Measurements from ENCODE around the gene CD58. TPM values are rescaled to one million over a fixed set of nuclear protein-coding genes. Genes with fewer than 3 reads are reported as not detected.

CD58 gene
- total and polyA plus RNA-seq, 12 donors: 6.3 to 43.6 (median 12.5) TPM

DNA sequence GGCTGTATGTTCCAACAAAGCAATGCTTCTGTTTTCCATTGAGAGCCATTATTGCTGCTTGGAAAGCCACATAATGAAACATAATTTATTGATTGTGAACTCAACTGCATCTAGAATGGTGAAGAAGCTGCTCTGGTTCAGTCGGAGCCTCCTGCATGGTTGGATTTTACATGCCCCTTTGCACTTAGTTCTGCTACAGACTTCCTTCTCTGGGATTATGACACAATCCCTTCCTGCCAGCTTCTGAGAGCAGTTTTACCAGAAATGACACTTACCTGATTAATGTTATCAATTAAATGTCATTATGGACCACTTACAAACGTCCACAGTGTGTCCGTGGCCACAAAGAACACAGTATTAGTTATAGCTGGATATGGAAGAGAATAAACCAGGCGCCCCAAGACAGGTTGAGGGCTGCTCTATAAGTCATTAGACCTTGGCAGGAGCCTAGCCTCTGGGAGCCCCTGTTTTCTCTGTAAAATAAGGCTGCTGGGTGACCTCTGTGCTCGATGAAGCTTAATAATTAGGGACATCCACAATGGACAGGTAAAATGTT, 7.0 kb upstream of the CD58 start:
- intact Hi-C loops (cut with DNase I): loop anchor here in 1 of 2 donors (5.0 kb wide), 1 partner anchor 94 kb away; no protein-coding TSS in a partner anchor
- TF ChIP-seq POLR2A (IDR thresholded peaks at IDR 0.05): no peak
- TF ChIP-seq, protein P1, sequence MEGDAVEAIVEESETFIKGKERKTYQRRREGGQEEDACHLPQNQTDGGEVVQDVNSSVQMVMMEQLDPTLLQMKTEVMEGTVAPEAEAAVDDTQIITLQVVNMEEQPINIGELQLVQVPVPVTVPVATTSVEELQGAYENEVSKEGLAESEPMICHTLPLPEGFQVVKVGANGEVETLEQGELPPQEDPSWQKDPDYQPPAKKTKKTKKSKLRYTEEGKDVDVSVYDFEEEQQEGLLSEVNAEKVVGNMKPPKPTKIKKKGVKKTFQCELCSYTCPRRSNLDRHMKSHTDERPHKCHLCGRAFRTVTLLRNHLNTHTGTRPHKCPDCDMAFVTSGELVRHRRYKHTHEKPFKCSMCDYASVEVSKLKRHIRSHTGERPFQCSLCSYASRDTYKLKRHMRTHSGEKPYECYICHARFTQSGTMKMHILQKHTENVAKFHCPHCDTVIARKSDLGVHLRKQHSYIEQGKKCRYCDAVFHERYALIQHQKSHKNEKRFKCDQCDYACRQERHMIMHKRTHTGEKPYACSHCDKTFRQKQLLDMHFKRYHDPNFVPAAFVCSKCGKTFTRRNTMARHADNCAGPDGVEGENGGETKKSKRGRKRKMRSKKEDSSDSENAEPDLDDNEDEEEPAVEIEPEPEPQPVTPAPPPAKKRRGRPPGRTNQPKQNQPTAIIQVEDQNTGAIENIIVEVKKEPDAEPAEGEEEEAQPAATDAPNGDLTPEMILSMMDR (IDR thresholded peaks at IDR 0.05): no peak
- H3K27me3 ChIP-seq: no peaks in the 10 kb centered on the region
- H3K9me3 ChIP-seq (replicated peaks in 1 of 3): no peaks in the 10 kb centered on the region
- no peak overlapping the region for H3K27ac ChIP-seq
- H3K4me1 ChIP-seq (replicated peaks in 1 of 2): no peaks in the 10 kb centered on the region
- DNase-seq: no peak
- no peaks in the 10 kb centered on the region for H3K36me3 ChIP-seq (replicated peaks in 1 of 2)
- H3K4me3 ChIP-seq: no peak overlapping the region
- 75 to 86% (median 80%) methylated on average over 5 of the region's 5 CpGs for WGBS, 4 donors

DNA sequence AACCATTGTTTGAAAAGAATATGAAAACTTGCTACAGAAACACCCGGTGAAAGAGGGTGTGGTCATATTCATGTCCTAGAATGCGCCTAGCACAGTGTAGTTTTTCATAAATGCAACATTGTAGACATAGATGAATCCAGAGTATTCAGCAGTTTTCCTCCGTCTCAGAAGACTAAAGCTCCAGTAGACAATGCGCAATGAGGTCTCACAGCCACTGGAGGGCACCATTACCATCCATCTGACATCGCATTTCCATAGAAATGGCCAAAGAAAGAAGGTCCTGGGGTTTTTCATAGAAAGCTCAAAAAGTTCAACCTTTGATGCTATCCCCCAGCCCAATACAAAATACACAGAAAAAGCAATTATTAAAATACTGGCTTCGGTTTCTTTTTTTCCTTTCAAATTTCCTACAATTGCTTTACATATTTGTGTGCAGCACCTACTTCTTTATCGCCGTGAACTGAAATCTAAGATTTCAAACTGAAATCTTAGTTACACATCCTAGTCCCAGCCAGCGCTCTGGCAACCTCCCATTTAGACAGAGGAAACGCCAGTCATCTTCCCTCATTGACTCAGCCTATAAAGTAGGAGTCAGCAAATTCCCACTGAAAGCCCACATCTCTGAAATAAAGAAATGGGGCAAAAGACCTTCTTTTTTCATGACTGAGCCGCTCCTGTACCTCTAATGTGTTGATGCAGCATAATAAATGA, 3.9 kb upstream of the CD58 start:
- H3K36me3 ChIP-seq (replicated peaks in 1 of 2): no peaks in the 10 kb centered on the region
- H3K4me3 ChIP-seq: no peak overlapping the region
- H3K27me3 ChIP-seq: no peaks in the 10 kb centered on the region
- peaks cover 0 to 4% of the 10 kb centered on the region in 2 donors for H3K4me1 ChIP-seq (replicated peaks in 1 of 2)
- peak; percentile 51 to 88 (median 72) for DNase-seq
- no peaks in the 10 kb centered on the region for H3K9me3 ChIP-seq (replicated peaks in 1 of 3)
- H3K27ac ChIP-seq: no peak overlapping the region
- WGBS, 4 donors: 29 to 30% (median 29%) methylated on average over 11 of the region's 11 CpGs
- intact Hi-C loops (cut with DNase I): loop anchor here in 1 of 2 donors (2.0 to 5.0 kb wide), 2 partner anchors 22 to 98 kb away; no protein-coding TSS in a partner anchor
- no peak for TF ChIP-seq POLR2A (IDR thresholded peaks at IDR 0.05)
- TF ChIP-seq, protein P1 (IDR thresholded peaks at IDR 0.05): peak; percentile 76 to 88 (median 86)

DNA sequence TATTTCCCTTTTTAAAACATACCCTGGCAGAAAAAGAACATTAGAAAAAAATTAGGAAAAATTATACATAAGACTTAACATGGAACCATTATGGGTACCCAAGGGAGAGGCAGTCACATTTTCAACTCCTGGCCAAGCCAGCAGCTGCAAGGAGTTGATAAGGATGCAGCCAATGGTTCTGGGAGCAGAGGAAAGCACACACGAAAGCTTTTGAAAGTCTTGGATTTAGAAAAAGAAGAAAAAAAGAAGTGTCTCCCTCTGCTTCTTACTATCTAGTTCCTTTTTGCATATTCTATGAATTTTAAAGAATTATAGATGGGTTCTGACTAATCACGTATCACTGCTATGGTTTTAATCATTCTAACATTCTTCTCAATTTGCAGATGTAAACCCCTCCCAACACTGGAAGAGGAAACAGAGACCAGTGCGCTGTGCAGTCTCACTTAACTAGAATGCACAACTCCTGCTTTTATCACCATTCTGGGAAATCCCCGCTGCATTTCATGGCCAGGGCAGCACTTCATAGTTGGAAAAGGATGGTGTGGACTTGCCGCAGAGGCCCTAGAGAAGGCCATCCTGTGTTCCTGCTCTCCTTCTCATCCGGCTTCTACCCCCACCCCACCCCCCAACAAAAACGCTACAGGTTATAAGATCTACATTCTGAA, 2.7 kb upstream of the CD58 start:
- TF ChIP-seq, protein P1 (IDR thresholded peaks at IDR 0.05): no peak
- no peak for TF ChIP-seq POLR2A (IDR thresholded peaks at IDR 0.05)
- intact Hi-C loops (cut with DNase I): loop anchor here in 1 of 2 donors (2.0 kb wide), 1 partner anchor 23 kb away; no protein-coding TSS in a partner anchor

DNA sequence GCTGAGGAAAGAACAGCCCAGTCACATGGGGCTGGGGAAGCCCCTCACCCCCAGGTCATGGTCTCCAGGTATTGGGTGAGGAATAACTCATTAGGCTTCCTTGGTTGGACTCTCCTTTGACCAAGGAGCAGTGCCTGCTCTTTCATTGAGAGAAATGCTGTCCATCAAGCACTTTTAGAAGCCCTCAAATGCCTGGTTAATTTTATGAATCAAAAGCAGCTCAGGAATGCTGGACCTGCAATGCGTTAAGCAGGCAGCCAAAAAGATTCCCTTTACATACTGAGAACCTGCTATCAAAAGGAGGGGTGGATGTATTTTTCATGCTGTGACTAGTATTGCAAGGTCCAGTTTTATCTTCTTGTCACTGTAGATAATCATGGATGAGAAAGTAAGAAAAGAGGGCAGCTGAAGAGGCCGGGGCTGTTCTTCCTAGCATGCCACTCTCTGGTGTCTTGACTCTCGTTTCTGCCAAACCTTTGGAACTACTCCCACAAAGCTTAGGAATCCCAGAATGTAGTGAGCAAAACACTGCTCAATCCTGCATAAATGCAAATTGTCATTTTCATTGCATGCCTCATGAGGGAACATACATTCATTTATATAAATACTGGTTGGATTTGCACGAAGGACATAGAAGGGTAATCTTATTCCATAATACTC, 2.1 kb upstream of the CD58 start:
- Histone ChIP-seq H3K9me3 (replicated peaks in 1 of 3) (no peaks in the 10 kb centered on the region), H3K4me1 (replicated peaks in 1 of 2) (peaks cover 0 to 4% of the 10 kb centered on the region in 2 donors), H3K27ac (no peak overlapping the region), H3K36me3 (replicated peaks in 1 of 2) (no peaks in the 10 kb centered on the region), H3K27me3 (no peaks in the 10 kb centered on the region), H3K4me3 (no peak overlapping the region)
- TF ChIP-seq POLR2A (IDR thresholded peaks at IDR 0.05): no peak
- TF ChIP-seq, protein P1 (IDR thresholded peaks at IDR 0.05): no peak
- 67 to 89% (median 84%) methylated on average over 4 of the region's 4 CpGs for WGBS, 4 donors
- DNase-seq: no peak
- intact Hi-C loops (cut with DNase I): no loop called here

More for the DNA sequence above, 2.7 kb upstream of the CD58 start:
- H3K9me3 ChIP-seq (replicated peaks in 1 of 3): no peaks in the 10 kb centered on the region
- no peaks in the 10 kb centered on the region for H3K27me3 ChIP-seq
- no peak overlapping the region for H3K27ac ChIP-seq
- no peak for DNase-seq
- H3K36me3 ChIP-seq (replicated peaks in 1 of 2): no peaks in the 10 kb centered on the region
- peaks cover 0 to 4% of the 10 kb centered on the region in 2 donors for H3K4me1 ChIP-seq (replicated peaks in 1 of 2)
- WGBS, 4 donors: 65 to 76% (median 74%) methylated on average over 7 of the region's 7 CpGs
- no peak overlapping the region for H3K4me3 ChIP-seq

All from adrenal gland (tissue), 12 donors.